RPMI8226 (cell line): ENCODE results near the gene STAT3.
"Not testable (repeated sequence)": the region's sequence is repeated elsewhere in the genome, so short reads cannot be mapped to it uniquely, and the experiment has no call there.

Source experiments
- DNase-seq: peaks from one replicate; pipeline ENCODE4 v3.0.0-alpha.2; 2015

The STAT3 gene

GRCh38 chr17:42378959-42379594 lies 9.2 kb downstream of the STAT3 start:
- peak; percentile 22 for DNase-seq

GRCh38 chr17:42378359-42378958 lies 9.8 kb downstream of the STAT3 start:
- no peak for DNase-seq

- DNase-seq, result no peak
These were observed 14.3 kb downstream of the STAT3 start for GRCh38 chr17:42373896-42374295.

GRCh38 chr17:42372142-42372541 lies 16.1 kb downstream of the STAT3 start:
- no peak for DNase-seq

- not testable (repeated sequence) for DNase-seq
These were observed 19.3 kb downstream of the STAT3 start for GRCh38 chr17:42368797-42369561.

GRCh38 chr17:42368310-42368709 lies 19.9 kb downstream of the STAT3 start:
- not testable (repeated sequence) for DNase-seq

GRCh38 chr17:42366176-42367023 lies 21.8 kb downstream of the STAT3 start:
- not testable (repeated sequence) for DNase-seq

- DNase-seq, result no peak
These were observed 23.1 kb downstream of the STAT3 start for GRCh38 chr17:42365136-42365535.

GRCh38 chr17:42363767-42364585 lies 24.3 kb downstream of the STAT3 start:
- DNase-seq, result no peak

- no peak for DNase-seq
These were observed 25.0 kb downstream of the STAT3 start for GRCh38 chr17:42363231-42363630.

- DNase-seq, result no peak
These were observed 25.8 kb downstream of the STAT3 start for GRCh38 chr17:42362245-42362961.

GRCh38 chr17:42361781-42362186 lies 26.5 kb downstream of the STAT3 start:
- DNase-seq, result no peak

GRCh38 chr17:42360388-42360787 lies 27.9 kb downstream of the STAT3 start:
- DNase-seq, result not testable (repeated sequence)

- no peak for DNase-seq
These were observed 29.1 kb downstream of the STAT3 start for GRCh38 chr17:42359133-42359532.

GRCh38 chr17:42358434-42358833 lies 29.8 kb downstream of the STAT3 start:
- DNase-seq, result no peak

- DNase-seq, result no peak
These were observed 33.0 kb downstream of the STAT3 start for GRCh38 chr17:42354956-42355843.

- DNase-seq, result no peak
These were observed 40.1 kb downstream of the STAT3 start for GRCh38 chr17:42348104-42348503.

GRCh38 chr17:42347606-42348005 lies 40.6 kb downstream of the STAT3 start:
- no peak for DNase-seq

- no peak for DNase-seq
These were observed 41.0 kb downstream of the STAT3 start for GRCh38 chr17:42347198-42347597.

- no peak for DNase-seq
These were observed 41.8 kb downstream of the STAT3 start for GRCh38 chr17:42346481-42346880.
